Neural cell (in vitro differentiated cells): ENCODE data around the gene LAMA5. TPM values are rescaled to one million over a fixed set of nuclear protein-coding genes. Genes with fewer than 3 reads are reported as not detected.

ENCODE experiments used
- H2AFZ ChIP-seq: fragments of 200-600, 300-800 bp; sonication (generic), shearing (Covaris generic); 2 replicates; pipeline ENCODE4 v1.6.0; 2014; ENCODE audit warnings: low read depth, mild to moderate bottlenecking, antibody characterized with exemption, low read length, moderate library complexity
- H3F3A ChIP-seq: fragments of 200-600 bp; shearing (Covaris generic); 2 replicates; pipeline ENCODE4 v1.6.1; 2016; ENCODE audit warnings: mild to moderate bottlenecking, moderate library complexity, mixed read lengths, antibody characterized with exemption, low read length; ENCODE audit not compliant: insufficient read depth, poor library complexity, severe bottlenecking
- H3K27ac ChIP-seq: fragments of 200-600, 300-800 bp; sonication (generic), shearing (Covaris generic); 2 replicates; pipeline ENCODE4 v1.5.1; 2014; ENCODE audit warnings: mild to moderate bottlenecking, low read length, moderate library complexity
- H3K27me3 ChIP-seq: fragments of 300-800, 200-600 bp; sonication (generic), shearing (Covaris generic); 2 replicates; pipeline ENCODE4 v1.6.0; 2014; ENCODE audit warnings: mild to moderate bottlenecking, low read depth, low read length, moderate library complexity; ENCODE audit not compliant: insufficient read depth
- H3K36me3 ChIP-seq: fragments of 300-800, 200-600 bp; sonication (generic), shearing (Covaris generic); 2 replicates; pipeline ENCODE4 v1.5.1; 2014; ENCODE audit warnings: mild to moderate bottlenecking, antibody characterized with exemption, low read length, moderate library complexity; ENCODE audit not compliant: insufficient read depth
- H3K4me2 ChIP-seq: fragments of 300-800, 200-600 bp; sonication (generic), shearing (Covaris generic); 2 replicates; pipeline ENCODE4 v1.6.0; 2014; ENCODE audit warnings: mild to moderate bottlenecking, low read length
- H3K4me3 ChIP-seq: fragments of 300-800, 200-600 bp; sonication (generic), shearing (Covaris generic); 2 replicates; pipeline ENCODE4 v1.5.1; 2014; ENCODE audit warnings: mild to moderate bottlenecking, low read length, moderate library complexity
- H3K79me2 ChIP-seq: fragments of 200-600 bp; shearing (Covaris generic); replicated peaks from 2 replicates; pipeline ENCODE4 v1.6.0; 2014; ENCODE audit warnings: mild to moderate bottlenecking, low read length, moderate library complexity; ENCODE audit not compliant: insufficient read depth
- H3K9ac ChIP-seq: fragments of 300-800, 200-600 bp; sonication (generic), shearing (Covaris generic); 2 replicates; pipeline ENCODE4 v1.6.1; 2016; ENCODE audit warnings: mild to moderate bottlenecking, low read length, mixed read lengths
- H3K9me2 ChIP-seq: fragments of 200-600 bp; shearing (Covaris generic); 2 replicates; pipeline ENCODE4 v1.6.1; 2016; ENCODE audit warnings: mild to moderate bottlenecking, low read length, mixed read lengths; ENCODE audit not compliant: insufficient read depth
- H3K9me3 ChIP-seq: fragments of 200-600, 300-800 bp; sonication (generic), shearing (Covaris generic); 2 replicates; pipeline ENCODE4 v1.6.1; 2016; ENCODE audit warnings: mild to moderate bottlenecking, mixed run types, low read length, moderate library complexity, mixed read lengths
- H4K20me1 ChIP-seq: fragments of 200-600 bp; shearing (Covaris generic); 2 replicates; pipeline ENCODE4 v1.6.1; 2016; ENCODE audit warnings: mild to moderate bottlenecking, mixed run types; ENCODE audit not compliant: insufficient read depth
- CTCF ChIP-seq: fragments of 450-650 bp; IDR thresholded peaks from 2 replicates; pipeline ENCODE4 v1.5.1; 2014; ENCODE audit warnings: antibody characterized with exemption, mild to moderate bottlenecking, moderate library complexity; ENCODE audit not compliant: poor library complexity, severe bottlenecking
- EP300 ChIP-seq: fragments of 450-650 bp; conservative IDR thresholded peaks from 2 replicates; pipeline ENCODE4 v1.6.1; 2014; ENCODE audit warnings: antibody characterized with exemption, mild to moderate bottlenecking, moderate library complexity; ENCODE audit not compliant: poor library complexity, severe bottlenecking
- EZH2 ChIP-seq: fragments of 200-600, 300-800 bp; shearing (Covaris generic), sonication (generic); IDR thresholded peaks from 2 replicates; pipeline ENCODE4 v1.6.1; 2014; ENCODE audit warnings: antibody characterized with exemption, low read length, borderline replicate concordance, mild to moderate bottlenecking; ENCODE audit not compliant: insufficient read depth, poor library complexity, severe bottlenecking
- MXI1 ChIP-seq: fragments of 450-650 bp; conservative IDR thresholded peaks from 2 replicates; pipeline ENCODE4 v1.6.1; 2014; ENCODE audit warnings: antibody characterized with exemption, mild to moderate bottlenecking; ENCODE audit not compliant: poor library complexity, severe bottlenecking
- POLR2AphosphoS5 ChIP-seq: IDR thresholded peaks from 2 replicates; pipeline ENCODE4 v1.6.1; 2012
- RAD21 ChIP-seq: fragments of 450-650 bp; conservative IDR thresholded peaks from 2 replicates; pipeline ENCODE4 v1.6.1; 2014; ENCODE audit warnings: antibody characterized with exemption, mild to moderate bottlenecking, moderate library complexity
- REST ChIP-seq: IDR thresholded peaks from 2 replicates; pipeline ENCODE4 v1.6.1; 2012; ENCODE audit warnings: borderline replicate concordance
- SMC3 ChIP-seq: fragments of 450-650 bp; conservative IDR thresholded peaks from 2 replicates; pipeline ENCODE4 v1.6.1; 2014; ENCODE audit warnings: antibody characterized with exemption, mild to moderate bottlenecking, moderate library complexity; ENCODE audit not compliant: poor library complexity
- TAF1 ChIP-seq: IDR thresholded peaks from 2 replicates; pipeline ENCODE4 v1.6.1; 2012; ENCODE audit warnings: low read depth
- polyA plus RNA-seq: library from polyadenylated mRNA; depleted of rRNA; stranded (reverse); fragments of >200 nt; gene quantifications from 2 replicates; pipeline ENCODE4 v1.2.3, GENCODE V29; 2014

Gene LAMA5
- polyA plus RNA-seq, 1 donor from 2014 or later = 27.2 TPM

GRCh38 chr20:62408055-62408454, 40.9 kb upstream of the LAMA5 start:
- no peak overlapping the region for H3K27ac ChIP-seq
- H3K4me3 ChIP-seq = no peak overlapping the region
- H3K9ac ChIP-seq = no peak overlapping the region
- H4K20me1 ChIP-seq = no peaks in the 10 kb centered on the region
- no peaks in the 10 kb centered on the region for H3K27me3 ChIP-seq
- H3K36me3 ChIP-seq = no peaks in the 10 kb centered on the region
- H2AFZ ChIP-seq = no peak overlapping the region
- H3K4me2 ChIP-seq = no peak overlapping the region
- peaks cover 9% of the 10 kb centered on the region for H3K79me2 ChIP-seq
- H3F3A ChIP-seq = no peaks in the 10 kb centered on the region
- no peaks in the 10 kb centered on the region for H3K9me3 ChIP-seq
- no peak for TF ChIP-seq RAD21
- TF ChIP-seq EZH2 = no peak
- no peak for TF ChIP-seq REST
- no peak for TF ChIP-seq MXI1
- no peak for TF ChIP-seq CTCF
- TF ChIP-seq SMC3 = no peak
- no peak for TF ChIP-seq POLR2AphosphoS5
- H3K9me2 ChIP-seq = no peaks in the 10 kb centered on the region

- no peaks in the 10 kb centered on the region for H3K9me2 ChIP-seq
- H3K4me2 ChIP-seq = peak within 1 kb of the TSS; percentile 73
- peaks cover 9% of the 10 kb centered on the region for H3K79me2 ChIP-seq
- no peaks in the 10 kb centered on the region for H4K20me1 ChIP-seq
- H3K9ac ChIP-seq = peak within 1 kb of the TSS; percentile 83
- TF ChIP-seq EP300 (peak; percentile 19), CTCF (no peak), EZH2 (no peak), RAD21 (peak; percentile 13), REST (peak; percentile 39), TAF1 (no peak)
- no peaks in the 10 kb centered on the region for H3K36me3 ChIP-seq
- no peaks in the 10 kb centered on the region for H3F3A ChIP-seq
- H3K27me3 ChIP-seq = no peaks in the 10 kb centered on the region
- H2AFZ ChIP-seq = no peak within 1 kb of the TSS
- H3K4me3 ChIP-seq = peak within 1 kb of the TSS; percentile 93
- no peaks in the 10 kb centered on the region for H3K9me3 ChIP-seq
- H3K27ac ChIP-seq = no peak within 1 kb of the TSS
These were observed 40.3 kb upstream of the LAMA5 start, which contains the start of gene CABLES2 for GRCh38 chr20:62407221-62407992. TSS of gene CABLES2 (minus strand) at chr20:62407285. CDS start at chr20:62407276, 9 bp downstream.
